ENCODE results near the gene MOCS1. TPM values are rescaled to one million over a fixed set of nuclear protein-coding genes. Genes with fewer than 3 reads are reported as not detected.

The MOCS1 gene
- total and polyA plus RNA-seq, 12 donors: 10.2 to 41.4 (median 26.0) TPM

DNA sequence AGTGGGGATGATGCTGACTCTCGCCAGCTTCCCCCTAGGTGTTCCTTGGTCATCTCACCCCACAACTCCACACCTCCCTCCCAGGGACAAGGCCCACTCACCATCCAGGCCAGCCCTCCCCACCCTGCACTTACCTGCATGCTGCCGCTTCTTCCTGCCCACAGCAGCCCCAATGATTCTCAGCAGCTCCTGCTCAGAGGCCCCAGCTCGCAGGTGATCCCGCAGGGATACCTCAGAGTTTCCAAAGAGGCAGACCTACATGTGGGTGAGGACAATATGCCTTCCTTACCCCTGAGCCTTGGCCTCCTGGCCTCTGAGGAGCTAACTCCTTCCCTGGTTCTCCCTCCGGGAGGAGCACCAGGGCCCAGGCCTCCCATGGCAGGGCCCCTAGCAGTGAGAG, 24.6 kb downstream of the MOCS1 start:
- TF ChIP-seq, protein P1, sequence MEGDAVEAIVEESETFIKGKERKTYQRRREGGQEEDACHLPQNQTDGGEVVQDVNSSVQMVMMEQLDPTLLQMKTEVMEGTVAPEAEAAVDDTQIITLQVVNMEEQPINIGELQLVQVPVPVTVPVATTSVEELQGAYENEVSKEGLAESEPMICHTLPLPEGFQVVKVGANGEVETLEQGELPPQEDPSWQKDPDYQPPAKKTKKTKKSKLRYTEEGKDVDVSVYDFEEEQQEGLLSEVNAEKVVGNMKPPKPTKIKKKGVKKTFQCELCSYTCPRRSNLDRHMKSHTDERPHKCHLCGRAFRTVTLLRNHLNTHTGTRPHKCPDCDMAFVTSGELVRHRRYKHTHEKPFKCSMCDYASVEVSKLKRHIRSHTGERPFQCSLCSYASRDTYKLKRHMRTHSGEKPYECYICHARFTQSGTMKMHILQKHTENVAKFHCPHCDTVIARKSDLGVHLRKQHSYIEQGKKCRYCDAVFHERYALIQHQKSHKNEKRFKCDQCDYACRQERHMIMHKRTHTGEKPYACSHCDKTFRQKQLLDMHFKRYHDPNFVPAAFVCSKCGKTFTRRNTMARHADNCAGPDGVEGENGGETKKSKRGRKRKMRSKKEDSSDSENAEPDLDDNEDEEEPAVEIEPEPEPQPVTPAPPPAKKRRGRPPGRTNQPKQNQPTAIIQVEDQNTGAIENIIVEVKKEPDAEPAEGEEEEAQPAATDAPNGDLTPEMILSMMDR (IDR thresholded peaks at IDR 0.05): no peak
- no peak for TF ChIP-seq POLR2A (IDR thresholded peaks at IDR 0.05)
- DNase-seq: no peak
- Histone ChIP-seq H3K36me3 (replicated peaks in 1 of 2) (peaks cover 0 to 30% of the 10 kb centered on the region in 2 donors), H3K4me1 (replicated peaks in 1 of 2) (no peaks in the 10 kb centered on the region), H3K27me3 (no peaks in the 10 kb centered on the region), H3K27ac (no peak overlapping the region), H3K9me3 (replicated peaks in 1 of 3) (no peaks in the 10 kb centered on the region), H3K4me3 (no peak overlapping the region)
- intact Hi-C loops (cut with DNase I): loop anchor here in 1 of 2 donors (2.0 kb wide), 1 partner anchor 13 kb away; no protein-coding TSS in a partner anchor
- 94 to 100% (median 96%) methylated on average over 3 to 5 of the region's 5 CpGs for WGBS, 4 donors

DNA sequence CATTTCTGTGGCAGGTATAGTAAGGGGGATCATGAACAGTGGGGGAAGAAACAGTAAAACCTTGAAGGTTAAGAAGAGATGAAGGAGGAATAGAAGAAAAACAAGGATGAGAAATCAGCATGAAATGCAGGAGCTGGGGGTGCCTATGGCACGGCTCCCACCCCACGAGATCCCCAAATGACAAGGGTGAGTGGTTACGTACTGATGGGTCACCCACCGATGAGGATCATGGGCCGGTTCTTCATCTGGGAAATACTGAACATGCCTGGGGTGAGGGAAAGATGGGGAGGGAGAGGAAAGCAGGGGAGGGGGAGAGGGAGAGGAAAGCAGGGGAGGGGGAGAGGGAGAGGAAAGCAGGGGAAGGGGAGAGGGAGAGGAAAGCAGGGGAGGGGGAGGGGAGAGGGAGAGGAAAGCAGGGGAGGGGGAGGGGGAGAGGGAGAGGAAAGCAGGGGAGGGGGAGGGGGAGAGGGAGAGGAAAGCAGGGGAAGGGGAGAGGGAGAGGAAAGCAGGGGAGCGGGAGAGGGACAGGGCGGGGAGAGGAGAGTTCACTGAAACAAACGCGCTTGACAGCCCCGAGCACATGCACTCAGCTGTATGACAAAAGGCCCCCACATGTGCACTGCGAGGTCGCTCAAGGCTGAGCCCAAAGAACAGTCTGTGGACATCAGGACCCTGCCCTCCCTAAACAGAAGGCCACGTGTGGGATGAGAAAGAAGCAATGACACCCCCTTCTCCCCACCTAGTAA, 25.3 kb downstream of the MOCS1 start:
- 80 to 91% (median 87%) methylated on average over 13 of the region's 13 CpGs for WGBS, 4 donors

DNA sequence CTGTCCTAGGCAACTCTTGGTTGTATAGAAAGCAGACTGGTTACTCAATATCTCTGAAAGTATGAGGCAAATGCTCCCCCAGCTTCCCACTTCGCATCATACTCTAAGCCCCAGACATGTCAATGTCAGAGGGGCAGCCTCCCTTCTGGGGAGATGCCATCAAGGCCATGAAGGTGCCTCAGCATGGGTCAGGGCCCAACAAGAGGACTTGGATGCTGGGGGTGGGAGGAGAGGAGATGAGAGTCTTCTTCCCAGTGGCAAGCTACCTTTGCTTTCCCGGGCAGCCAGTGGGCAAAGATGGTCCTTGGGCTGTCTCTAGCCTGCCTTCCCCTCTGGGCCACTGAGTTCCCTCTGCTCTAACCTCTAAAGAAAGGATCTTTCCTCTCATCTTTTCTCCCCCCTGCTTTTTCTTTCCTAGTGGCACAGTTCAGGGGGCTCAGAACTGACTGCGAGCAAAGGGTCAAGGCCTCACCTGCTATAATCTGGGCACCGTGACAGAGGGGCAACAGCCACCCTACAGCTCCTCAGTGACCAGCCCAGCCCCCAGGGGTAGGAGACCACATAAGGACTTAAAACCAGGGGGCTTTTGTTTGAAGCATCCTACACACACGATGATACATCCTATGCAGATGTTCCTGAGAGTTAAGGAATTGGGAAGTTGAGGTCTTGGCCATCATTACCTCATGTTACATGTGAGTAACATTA, 26.2 kb downstream of the MOCS1 start:
- H3K9me3 ChIP-seq (replicated peaks in 1 of 3): no peaks in the 10 kb centered on the region
- WGBS, 4 donors: 82 to 97% (median 93%) methylated on average over 4 to 5 of the region's 5 CpGs
- peaks cover 0 to 14% of the 10 kb centered on the region in 2 donors for H3K36me3 ChIP-seq (replicated peaks in 1 of 2)
- TF ChIP-seq POLR2A (IDR thresholded peaks at IDR 0.05): no peak
- TF ChIP-seq, protein P1 (IDR thresholded peaks at IDR 0.05): no peak
- intact Hi-C loops (cut with DNase I): loop anchor here in 1 of 2 donors (2.0 kb wide), 1 partner anchor 15 kb away; no protein-coding TSS in a partner anchor
- no peak overlapping the region for H3K4me3 ChIP-seq
- no peaks in the 10 kb centered on the region for H3K27me3 ChIP-seq
- H3K27ac ChIP-seq: no peak overlapping the region
- no peaks in the 10 kb centered on the region for H3K4me1 ChIP-seq (replicated peaks in 1 of 2)
- DNase-seq: no peak

More for the DNA sequence above, 25.3 kb downstream of the MOCS1 start:
- no peak for DNase-seq
- Histone ChIP-seq H3K4me1 (replicated peaks in 1 of 2) (no peaks in the 10 kb centered on the region), H3K4me3 (no peak overlapping the region), H3K27ac (no peak overlapping the region), H3K36me3 (replicated peaks in 1 of 2) (peaks cover 0 to 24% of the 10 kb centered on the region in 2 donors), H3K27me3 (no peaks in the 10 kb centered on the region), H3K9me3 (replicated peaks in 1 of 3) (no peaks in the 10 kb centered on the region)
- intact Hi-C loops (cut with DNase I): loop anchor here in 1 of 2 donors (2.0 kb wide), 1 partner anchor 14 kb away; no protein-coding TSS in a partner anchor
- TF ChIP-seq POLR2A (IDR thresholded peaks at IDR 0.05): no peak
- TF ChIP-seq, protein P1 (IDR thresholded peaks at IDR 0.05): no peak

DNA sequence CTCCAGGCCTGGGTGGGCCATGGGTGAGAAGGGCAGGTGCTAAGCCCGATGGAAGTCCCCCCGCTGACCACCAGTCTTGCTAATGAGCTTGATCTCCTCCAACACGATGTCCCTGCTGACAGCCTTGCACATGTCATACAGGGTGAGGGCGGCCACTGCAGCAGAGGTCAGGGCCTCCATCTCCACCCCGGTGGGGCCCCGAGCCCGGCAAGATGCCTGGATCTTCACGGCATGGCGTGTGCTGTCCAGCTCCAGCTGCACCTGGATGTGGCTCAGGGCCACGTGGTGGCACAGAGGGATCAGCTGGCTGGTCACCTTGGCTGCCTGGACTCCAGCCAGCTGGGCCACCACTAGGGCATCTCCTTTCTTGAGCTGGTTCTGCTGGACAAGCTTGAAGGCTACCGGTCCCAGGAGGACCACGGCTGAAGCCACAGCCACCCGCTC, 27.9 kb downstream of the MOCS1 start:
- no peak for TF ChIP-seq POLR2A (IDR thresholded peaks at IDR 0.05)
- TF ChIP-seq, protein P1 (IDR thresholded peaks at IDR 0.05): no peak
- peaks cover 0 to 20% of the 10 kb centered on the region in 2 donors for H3K36me3 ChIP-seq (replicated peaks in 1 of 2)
- intact Hi-C loops (cut with DNase I): no loop called here
- H3K27ac ChIP-seq: no peak overlapping the region
- DNase-seq: no peak
- H3K9me3 ChIP-seq (replicated peaks in 1 of 3): no peaks in the 10 kb centered on the region
- no peaks in the 10 kb centered on the region for H3K4me1 ChIP-seq (replicated peaks in 1 of 2)
- WGBS, 4 donors: 85 to 91% (median 88%) methylated on average over 3 to 13 of the region's 13 CpGs; no CpG with 5 or more reads in 1 of the 4 donors
- H3K27me3 ChIP-seq: no peaks in the 10 kb centered on the region
- no peak overlapping the region for H3K4me3 ChIP-seq
